Measurements from ENCODE around the gene CIART.
A peak's percentile ranks its signal among the peaks of the same experiment; 100 is the strongest.
"Not testable (repeated sequence)": the region's sequence is repeated elsewhere in the genome, so short reads cannot be mapped to it uniquely, and the experiment has no call there.

Gene CIART

GRCh38 chr1:150262388-150263320, 19.7 kb upstream of the CIART start:
- DNase-seq (ENCODE audit: low spot score) = peak; percentile 53

GRCh38 chr1:150263549-150263948, 18.8 kb upstream of the CIART start:
- DNase-seq (ENCODE audit: low spot score) = no peak

GRCh38 chr1:150267896-150268295, 14.5 kb upstream of the CIART start:
- no peak for DNase-seq (ENCODE audit: low spot score)

GRCh38 chr1:150268340-150268704, 14.0 kb upstream of the CIART start:
- DNase-seq (ENCODE audit: low spot score) = peak; percentile 57

GRCh38 chr1:150268705-150269403, 13.5 kb upstream of the CIART start, which contains the start of gene APH1A:
Gene APH1A (minus strand): TSS chr1:150269016. CDS start chr1:150268810, 206 bp downstream.
- DNase-seq (ENCODE audit: low spot score) = peak; percentile 96

- DNase-seq (ENCODE audit: low spot score) = no peak
These were observed 12.9 kb upstream of the CIART start for GRCh38 chr1:150269451-150269850.

- DNase-seq (ENCODE audit: low spot score) = no peak
These were observed 10.9 kb upstream of the CIART start for GRCh38 chr1:150271291-150271959.

- DNase-seq (ENCODE audit: low spot score) = no peak
These were observed 9.0 kb upstream of the CIART start for GRCh38 chr1:150273311-150273710.

GRCh38 chr1:150280138-150280707, 2.1 kb upstream of the CIART start:
- DNase-seq (ENCODE audit: low spot score) = no peak

GRCh38 chr1:150281221-150281757, 1.1 kb upstream of the CIART start:
- peak; percentile 86 for DNase-seq (ENCODE audit: low spot score)

- DNase-seq (ENCODE audit: low spot score) = no peak
These were observed 204 bp downstream of the CIART start for GRCh38 chr1:150282558-150282958.

GRCh38 chr1:150283260-150283659, 906 bp downstream of the CIART start:
- DNase-seq (ENCODE audit: low spot score) = no peak

- no peak for DNase-seq (ENCODE audit: low spot score)
These were observed 6.0 kb downstream of the CIART start for GRCh38 chr1:150288382-150288781.

GRCh38 chr1:150288822-150289221, 6.5 kb downstream of the CIART start:
- DNase-seq (ENCODE audit: low spot score) = no peak

- DNase-seq (ENCODE audit: low spot score) = peak; percentile 99
These were observed 11.3 kb downstream of the CIART start, which contains the start of gene MRPS21 for GRCh38 chr1:150293433-150294253. Gene MRPS21 (plus strand): TSS chr1:150293861. CDS start chr1:150294367, 506 bp downstream.

- no peak for DNase-seq (ENCODE audit: low spot score)
These were observed 13.1 kb downstream of the CIART start for GRCh38 chr1:150295476-150295875.

GRCh38 chr1:150299716-150300115, 17.4 kb downstream of the CIART start:
- DNase-seq (ENCODE audit: low spot score) = no peak

GRCh38 chr1:150302338-150302737, 20.0 kb downstream of the CIART start:
- no peak for DNase-seq (ENCODE audit: low spot score)

- DNase-seq (ENCODE audit: low spot score) = no peak
These were observed 20.5 kb downstream of the CIART start for GRCh38 chr1:150302902-150303301.

GRCh38 chr1:150308585-150308984, 26.2 kb downstream of the CIART start:
- not testable (repeated sequence) for DNase-seq (ENCODE audit: low spot score)

Measured in NAMALWA (cell line).